CD8-positive, alpha-beta memory T cell (primary cell): Measurements from ENCODE around the gene SIX5. TPM values are rescaled to one million over a fixed set of nuclear protein-coding genes. Genes with fewer than 3 reads are reported as not detected.

ENCODE experiments used
- CTCF ChIA-PET: fragments of 350-600 bp; sonication (Branson Sonifier 250); formaldehyde crosslinking; loops from one replicate; lab custom pipeline; 2021; ENCODE audit warnings: antibody characterized with exemption; lab: Charles Lee
- POLR2A ChIA-PET: fragments of 350-600 bp; sonication (Branson Sonifier 250); formaldehyde crosslinking; loops from one replicate; lab custom pipeline; 2021; ENCODE audit warnings: antibody characterized with exemption; lab: Charles Lee
- DNase-seq, 5 donors: peaks; one replicate each; pipeline versions ENCODE4 v3.0.0 to v3.0.0-alpha.2; 2020 to 2022; ENCODE audit warnings: mixed read lengths in 1 of 5
- H3K27ac ChIP-seq: one replicate; pipeline ENCODE4 v1.7.0; 2013; ENCODE audit warnings: low read depth, mild to moderate bottlenecking, low read length, moderate library complexity
- H3K27me3 ChIP-seq: 2 replicates; pipeline ENCODE4 v1.7.0; 2013; ENCODE audit warnings: low read length, mild to moderate bottlenecking; ENCODE audit not compliant: insufficient read depth, poor library complexity, severe bottlenecking
- H3K36me3 ChIP-seq: 2 replicates; pipeline ENCODE4 v1.7.0; 2013; ENCODE audit warnings: mild to moderate bottlenecking, low read length, moderate library complexity; ENCODE audit not compliant: insufficient read depth
- H3K4me1 ChIP-seq: 2 replicates; pipeline ENCODE4 v1.7.0; 2013; ENCODE audit warnings: mild to moderate bottlenecking, low read length, moderate library complexity; ENCODE audit not compliant: insufficient read depth
- H3K4me3 ChIP-seq: 2 replicates; pipeline ENCODE4 v1.7.0; 2013; ENCODE audit warnings: mild to moderate bottlenecking, low read length
- H3K9me3 ChIP-seq: 2 replicates; pipeline ENCODE4 v1.7.0; 2013; ENCODE audit warnings: mild to moderate bottlenecking, low read length
- H3K27ac Mint-ChIP-seq, 8 donors: one replicate each; pipeline ENCODE4 v1.8.0; 2020 to 2021; ENCODE audit warnings: mixed read lengths in 8 of 8, mild to moderate bottlenecking in 6 of 8, inconsistent platforms in 3 of 8, moderate library complexity in 3 of 8
- H3K27me3 Mint-ChIP-seq, 2 donors: one replicate each; pipeline ENCODE4 v1.8.0; 2020 to 2021; ENCODE audit warnings: mixed read lengths in 2 of 2, mild to moderate bottlenecking in 1 of 2, moderate library complexity in 1 of 2
- H3K36me3 Mint-ChIP-seq, 3 donors: one replicate each; pipeline ENCODE4 v1.8.0; 2020 to 2021; ENCODE audit warnings: mixed read lengths in 3 of 3, inconsistent platforms in 1 of 3, mild to moderate bottlenecking in 1 of 3
- H3K4me1 Mint-ChIP-seq, 3 donors: one replicate each; pipeline ENCODE4 v1.8.0; 2020 to 2021; ENCODE audit warnings: mixed read lengths in 3 of 3, inconsistent platforms in 1 of 3, mild to moderate bottlenecking in 1 of 3
- H3K4me3 Mint-ChIP-seq, 7 donors: one replicate each; pipeline ENCODE4 v1.8.0; 2020 to 2021; ENCODE audit warnings: mixed read lengths in 7 of 7, mild to moderate bottlenecking in 6 of 7, moderate library complexity in 4 of 7, inconsistent platforms in 2 of 7
- H3K9me3 Mint-ChIP-seq, 5 donors: one replicate each; pipeline ENCODE4 v1.8.0; 2020 to 2022; ENCODE audit warnings: mixed read lengths in 5 of 5, mild to moderate bottlenecking in 3 of 5, moderate library complexity in 2 of 5, inconsistent platforms in 1 of 5
- polyA plus RNA-seq: library from polyadenylated mRNA; unstranded; fragments of 300-500 nt; fragmentation: Illumina TruSeq; gene quantifications from one replicate; pipeline ENCODE4 v1.2.3, GENCODE V29; 2021
- total RNA-seq, 2 experiments: library from RNA; stranded (reverse); gene quantifications; one replicate each; pipeline ENCODE4 v1.2.3, GENCODE V29; 2021

Gene SIX5
- total RNA-seq, result 1 to 10 TPM; 2.5 to 2.6 TPM
- 0.23 TPM for polyA plus RNA-seq

- POLR2A ChIA-PET, result interaction anchor here (0.6 to 4.2 kb wide), 11 partner anchors 10 to 187 kb away, joined by 3 to 36 read pairs (median 6); partner anchors contain the start of genes DMPK, DMWD, MYPOP and SNRPD2
- H3K27ac ChIP-seq, result peak within 1 kb of the TSS; percentile 75
- H3K4me3 ChIP-seq, result peak within 1 kb of the TSS; percentile 84
- H3K27me3 ChIP-seq, result no peaks in the 10 kb centered on the region
- CTCF ChIA-PET, result interaction anchor here (0.6 to 5.2 kb wide), 23 partner anchors 9 to 354 kb away, joined by 3 to 182 read pairs (median 5); partner anchors contain the start of genes DMWD, FBXO46, FOXA3 and IRF2BP1
- peaks cover 4 to 12% of the 10 kb centered on the region in 2 donors for H3K27me3 Mint-ChIP-seq
- H3K4me3 Mint-ChIP-seq, result peak within 1 kb of the TSS; percentile 85 to 96 (median 87)
- H3K27ac Mint-ChIP-seq, result peak within 1 kb of the TSS; percentile 74 to 100 (median 94)
- H3K9me3 Mint-ChIP-seq, result no peaks in the 10 kb centered on the region
- peaks cover 0 to 4% (median 0%) of the 10 kb centered on the region in 3 donors for H3K36me3 Mint-ChIP-seq
- no peaks in the 10 kb centered on the region for H3K4me1 ChIP-seq
- no peaks in the 10 kb centered on the region for H3K36me3 ChIP-seq
- no peaks in the 10 kb centered on the region for H3K9me3 ChIP-seq
- peaks cover 7 to 29% (median 12%) of the 10 kb centered on the region in 3 donors for H3K4me1 Mint-ChIP-seq
- DNase-seq, result peak; percentile 87 to 95 (median 93)
Observed at GRCh38 chr19:45768984-45769782, at the start of gene SIX5. Gene SIX5 (minus strand): TSS chr19:45769252. CDS start chr19:45768844, 408 bp downstream.

GRCh38 chr19:45817725-45818301 is 48.8 kb upstream of the SIX5 start:
- Mint-ChIP-seq H3K36me3 (peaks cover 0 to 25% (median 2%) of the 10 kb centered on the region in 3 donors), H3K9me3 (no peaks in the 10 kb centered on the region), H3K4me3 (no peak overlapping the region), H3K27me3 (peaks cover 0 to 2% of the 10 kb centered on the region in 2 donors), H3K27ac (peak overlapping the region in 1 of 8 donors; percentile 81), H3K4me1 (peaks cover 3 to 5% (median 3%) of the 10 kb centered on the region in 3 donors)
- H3K9me3 ChIP-seq, result no peaks in the 10 kb centered on the region
- no peaks in the 10 kb centered on the region for H3K36me3 ChIP-seq
- H3K27ac ChIP-seq, result peak overlapping the region; percentile 24
- H3K4me3 ChIP-seq, result no peak overlapping the region
- H3K27me3 ChIP-seq, result no peaks in the 10 kb centered on the region
- CTCF ChIA-PET, result interaction anchor here (0.7 to 2.0 kb wide), 11 partner anchors 12 to 447 kb away, joined by 3 to 19 read pairs (median 4); partner anchors contain the start of gene SIX5
- peak in 1 of 5 donors; percentile 51 for DNase-seq
- peaks cover 4% of the 10 kb centered on the region for H3K4me1 ChIP-seq
- POLR2A ChIA-PET, result no interaction called here

GRCh38 chr19:45817010-45817724 is 48.1 kb upstream of the SIX5 start:
- no peaks in the 10 kb centered on the region for H3K9me3 ChIP-seq
- no peaks in the 10 kb centered on the region for H3K27me3 ChIP-seq
- H3K36me3 Mint-ChIP-seq, result peaks cover 0 to 22% (median 2%) of the 10 kb centered on the region in 3 donors
- H3K36me3 ChIP-seq, result no peaks in the 10 kb centered on the region
- H3K4me3 Mint-ChIP-seq, result peak overlapping the region in 2 of 7 donors; percentile 3 to 12
- peak; percentile 89 to 96 (median 92) for DNase-seq
- H3K4me1 ChIP-seq, result peaks cover 4% of the 10 kb centered on the region
- H3K4me1 Mint-ChIP-seq, result peaks cover 3 to 5% (median 3%) of the 10 kb centered on the region in 3 donors
- POLR2A ChIA-PET, result no interaction called here
- no peak overlapping the region for H3K4me3 ChIP-seq
- H3K27me3 Mint-ChIP-seq, result peaks cover 0 to 2% of the 10 kb centered on the region in 2 donors
- peak overlapping the region; percentile 24 for H3K27ac ChIP-seq
- CTCF ChIA-PET, result interaction anchor here (0.6 to 2.0 kb wide), 22 partner anchors 9 to 447 kb away, joined by 3 to 19 read pairs (median 4); partner anchors contain the start of genes DMWD, FBXO46 and SIX5
- no peaks in the 10 kb centered on the region for H3K9me3 Mint-ChIP-seq
- H3K27ac Mint-ChIP-seq, result peak overlapping the region in 6 of 8 donors; percentile 21 to 81 (median 44)

- no peak overlapping the region for H3K4me3 ChIP-seq
- H3K36me3 Mint-ChIP-seq, result peaks cover 0 to 18% (median 2%) of the 10 kb centered on the region in 3 donors
- POLR2A ChIA-PET, result no interaction called here
- H3K4me1 ChIP-seq, result peaks cover 4% of the 10 kb centered on the region
- H3K9me3 Mint-ChIP-seq, result no peaks in the 10 kb centered on the region
- H3K27ac ChIP-seq, result no peak overlapping the region
- peaks cover 0 to 2% of the 10 kb centered on the region in 2 donors for H3K27me3 Mint-ChIP-seq
- DNase-seq, result no peak
- no peaks in the 10 kb centered on the region for H3K36me3 ChIP-seq
- CTCF ChIA-PET, result interaction anchor here (0.6 to 2.0 kb wide), 18 partner anchors 8 to 212 kb away, joined by 3 to 19 read pairs (median 4); partner anchors contain the start of genes DMWD, FBXO46 and SIX5
- no peak overlapping the region for H3K4me3 Mint-ChIP-seq
- H3K9me3 ChIP-seq, result no peaks in the 10 kb centered on the region
- no peaks in the 10 kb centered on the region for H3K27me3 ChIP-seq
- peaks cover 3 to 5% (median 3%) of the 10 kb centered on the region in 3 donors for H3K4me1 Mint-ChIP-seq
- peak overlapping the region in 1 of 8 donors; percentile 29 for H3K27ac Mint-ChIP-seq
Observed at GRCh38 chr19:45816236-45817009, 47.4 kb upstream of the SIX5 start.

- Mint-ChIP-seq H3K4me1 (peaks cover 3 to 5% (median 3%) of the 10 kb centered on the region in 3 donors), H3K9me3 (no peaks in the 10 kb centered on the region), H3K27ac (no peak overlapping the region), H3K4me3 (peak overlapping the region in 1 of 7 donors; percentile 19), H3K36me3 (peaks cover 0 to 13% (median 2%) of the 10 kb centered on the region in 3 donors), H3K27me3 (peaks cover 0 to 5% of the 10 kb centered on the region in 2 donors)
- Histone ChIP-seq H3K27ac (no peak overlapping the region), H3K27me3 (no peaks in the 10 kb centered on the region), H3K9me3 (no peaks in the 10 kb centered on the region), H3K36me3 (no peaks in the 10 kb centered on the region), H3K4me3 (no peak overlapping the region), H3K4me1 (peaks cover 4% of the 10 kb centered on the region)
- ChIA-PET POLR2A (no interaction called here), CTCF (interaction anchor here (1.2 to 1.5 kb wide), 2 partner anchors 17 to 213 kb away, joined by 3 to 11 read pairs; no protein-coding TSS in a partner anchor)
- DNase-seq, result no peak
Observed at GRCh38 chr19:45815481-45816216, 46.6 kb upstream of the SIX5 start.

GRCh38 chr19:45814851-45815480 is 45.9 kb upstream of the SIX5 start, which contains the start of gene RSPH6A:
Gene RSPH6A (minus strand): TSS chr19:45815308. CDS start chr19:45815176, 132 bp downstream.
- H3K27me3 Mint-ChIP-seq, result peaks cover 0 to 5% of the 10 kb centered on the region in 2 donors
- H3K4me1 Mint-ChIP-seq, result peaks cover 3 to 5% (median 3%) of the 10 kb centered on the region in 3 donors
- ChIA-PET POLR2A (no interaction called here), CTCF (interaction anchor here (0.9 kb wide), 1 partner anchor 16 kb away, joined by 4 read pairs; no protein-coding TSS in a partner anchor)
- Histone ChIP-seq H3K9me3 (no peaks in the 10 kb centered on the region), H3K4me1 (peaks cover 4% of the 10 kb centered on the region), H3K36me3 (no peaks in the 10 kb centered on the region), H3K27ac (no peak within 1 kb of the TSS), H3K4me3 (no peak within 1 kb of the TSS), H3K27me3 (no peaks in the 10 kb centered on the region)
- DNase-seq, result no peak
- no peaks in the 10 kb centered on the region for H3K9me3 Mint-ChIP-seq
- H3K27ac Mint-ChIP-seq, result no peak within 1 kb of the TSS
- peaks cover 0 to 8% (median 0%) of the 10 kb centered on the region in 3 donors for H3K36me3 Mint-ChIP-seq
- peak within 1 kb of the TSS in 1 of 7 donors; percentile 19 for H3K4me3 Mint-ChIP-seq
